ENCODE results near the gene IFNA8. TPM values are rescaled to one million over a fixed set of nuclear protein-coding genes. Genes with fewer than 3 reads are reported as not detected.

Gene IFNA8
- total and polyA plus RNA-seq, 3 donors from 2014 or later, result not detected

GRCh38 chr9:21404146-21404545 lies 4.8 kb upstream of the IFNA8 start:
- no peak for TF ChIP-seq POLR2A (IDR thresholded peaks at IDR 0.05)
- TF ChIP-seq CTCF (IDR thresholded peaks at IDR 0.05), result no peak

DNA sequence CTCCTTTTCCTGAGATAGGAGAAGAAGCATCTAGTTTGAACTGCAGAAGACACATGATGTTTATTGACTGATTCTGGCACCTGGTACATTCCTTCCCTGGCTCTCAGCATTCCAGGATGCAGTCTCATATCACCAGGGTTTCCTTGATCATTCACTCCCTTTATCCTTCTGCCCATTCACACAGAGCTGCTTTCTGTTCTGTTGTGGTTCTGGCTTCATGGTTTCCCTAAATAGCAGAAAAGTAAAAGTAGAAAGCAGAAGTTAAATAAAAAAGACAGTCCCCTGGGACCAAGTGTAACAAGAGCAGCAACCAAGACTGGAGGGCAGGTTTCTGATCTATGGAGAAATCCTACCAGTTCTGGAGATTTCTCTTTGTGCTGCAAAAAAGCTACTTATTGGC lies 3.2 kb downstream of the IFNA8 start:
- Histone ChIP-seq H3K27me3 (no peaks in the 10 kb centered on the region), H3K36me3 (ENCODE audit: low read depth, missing control alignments) (no peaks in the 10 kb centered on the region), H3K4me3 (no peak overlapping the region), H3K4me1 (no peaks in the 10 kb centered on the region), H3K27ac (no peak overlapping the region), H3K9me3 (no peaks in the 10 kb centered on the region)
- intact Hi-C loops (cut with DNase I; ENCODE audit: low total_unique reads), result no loop called here
- no peak for DNase-seq
- TF ChIP-seq CTCF (IDR thresholded peaks at IDR 0.05) (no peak), POLR2A (IDR thresholded peaks at IDR 0.05) (no peak)

More at GRCh38 chr9:21404146-21404545, 4.8 kb upstream of the IFNA8 start:
- Histone ChIP-seq H3K9me3 (no peaks in the 10 kb centered on the region), H3K27me3 (no peaks in the 10 kb centered on the region), H3K4me1 (no peaks in the 10 kb centered on the region), H3K27ac (no peak overlapping the region), H3K4me3 (no peak overlapping the region), H3K36me3 (ENCODE audit: low read depth, missing control alignments) (no peaks in the 10 kb centered on the region)
- no peak for DNase-seq
- WGBS, 2 donors, result 66 to 72% methylated on average over 3 of the region's 3 CpGs
- intact Hi-C loops (cut with DNase I; ENCODE audit: low total_unique reads), result no loop called here

GRCh38 chr9:21413151-21413550 lies 4.2 kb downstream of the IFNA8 start:
- H3K36me3 ChIP-seq (ENCODE audit: low read depth, missing control alignments), result no peaks in the 10 kb centered on the region
- intact Hi-C loops (cut with DNase I; ENCODE audit: low total_unique reads), result no loop called here
- TF ChIP-seq CTCF (IDR thresholded peaks at IDR 0.05) (no peak), POLR2A (IDR thresholded peaks at IDR 0.05) (no peak)
- WGBS, 2 donors, result 72 to 78% methylated on average over 4 of the region's 4 CpGs
- H3K4me1 ChIP-seq, result no peaks in the 10 kb centered on the region
- no peaks in the 10 kb centered on the region for H3K27me3 ChIP-seq
- no peak overlapping the region for H3K4me3 ChIP-seq
- no peaks in the 10 kb centered on the region for H3K9me3 ChIP-seq
- H3K27ac ChIP-seq, result no peak overlapping the region
- no peak for DNase-seq

DNA sequence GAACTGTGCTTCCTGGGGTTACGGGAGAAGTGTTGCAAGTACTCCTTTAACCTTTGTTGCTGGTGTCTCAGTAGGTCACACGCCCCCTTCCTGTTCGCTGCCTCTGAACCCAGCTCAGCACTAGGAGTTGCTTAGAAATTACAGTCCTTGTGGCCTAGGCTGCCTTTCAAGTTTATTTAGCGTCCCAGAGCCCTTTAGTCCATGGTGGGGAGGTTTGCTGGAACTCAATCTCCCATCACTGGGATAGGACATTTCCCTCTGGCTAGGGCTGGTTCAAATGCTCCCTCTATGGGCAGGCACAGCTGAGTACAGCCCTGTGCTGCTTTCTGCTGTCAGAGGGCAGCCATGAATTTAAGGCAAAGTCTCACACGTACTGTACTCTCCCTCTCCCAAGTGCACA lies 4.7 kb downstream of the IFNA8 start:
- H3K27me3 ChIP-seq, result no peaks in the 10 kb centered on the region
- WGBS, 2 donors, result 54 to 64% methylated on average over 4 to 5 of the region's 5 CpGs
- TF ChIP-seq CTCF (IDR thresholded peaks at IDR 0.05), result peak in 2 of 3 experiments; percentile 12 to 19
- TF ChIP-seq POLR2A (IDR thresholded peaks at IDR 0.05), result no peak
- no peak for DNase-seq
- H3K4me3 ChIP-seq, result no peak overlapping the region
- no peak overlapping the region for H3K27ac ChIP-seq
- H3K4me1 ChIP-seq, result no peaks in the 10 kb centered on the region
- intact Hi-C loops (cut with DNase I; ENCODE audit: low total_unique reads), result no loop called here
- no peaks in the 10 kb centered on the region for H3K9me3 ChIP-seq
- H3K36me3 ChIP-seq (ENCODE audit: low read depth, missing control alignments), result no peaks in the 10 kb centered on the region

- H3K27me3 ChIP-seq, result no peaks in the 10 kb centered on the region
- TF ChIP-seq CTCF (IDR thresholded peaks at IDR 0.05), result no peak
- no peak for TF ChIP-seq POLR2A (IDR thresholded peaks at IDR 0.05)
- WGBS, 2 donors, result 100% methylated on average over 2 of the region's 2 CpGs
- no peak overlapping the region for H3K27ac ChIP-seq
- H3K36me3 ChIP-seq (ENCODE audit: low read depth, missing control alignments), result no peaks in the 10 kb centered on the region
- DNase-seq, result no peak
- no peaks in the 10 kb centered on the region for H3K4me1 ChIP-seq
- H3K9me3 ChIP-seq, result no peaks in the 10 kb centered on the region
- intact Hi-C loops (cut with DNase I; ENCODE audit: low total_unique reads), result no loop called here
- H3K4me3 ChIP-seq, result no peak overlapping the region
Measured at GRCh38 chr9:21414220-21414940, 5.5 kb downstream of the IFNA8 start.

Measured in testis (tissue), 3 donors.